H1 (cell line): ENCODE measurements around the gene CEP97. TPM values are rescaled to one million over a fixed set of nuclear protein-coding genes. Genes with fewer than 3 reads are reported as not detected.

Experiments used
- CTCF ChIA-PET: fragments of 300-600 bp; sonication (Branson Sonifier 250); formaldehyde crosslinking; loops from one replicate; lab custom pipeline; 2021; ENCODE audit not compliant: partially characterized antibody; lab: Charles Lee
- POLR2A ChIA-PET: fragments of 300-600 bp; sonication (Branson Sonifier 250); formaldehyde crosslinking; loops from one replicate; lab custom pipeline; 2021; ENCODE audit warnings: inconsistent platforms; ENCODE audit not compliant: partially characterized antibody; lab: Charles Lee
- DNase-seq, 2 experiments: peaks; one replicate each; pipeline versions ENCODE4 v3.0.0 to v3.0.0-alpha.2; 2010 to 2022; ENCODE audit warnings: low spot score in 2 of 2, low read depth in 1 of 2, mixed read lengths in 1 of 2
- FAIRE-seq: peaks from 2 replicates; lab custom pipeline; 2011; peaks lifted over from hg19 to GRCh38; lab: Jason Lieb, UNC
- H2AFZ ChIP-seq: 2 replicates; pipeline ENCODE4 v1.8.1; 2012; ENCODE audit warnings: low read length, inconsistent platforms
- H2AK5ac ChIP-seq: 2 replicates; pipeline ENCODE4 v1.6.1; 2013; ENCODE audit warnings: low read depth, low read length
- H2BK120ac ChIP-seq: replicated peaks from 2 replicates; pipeline ENCODE3; 2013; ENCODE audit warnings: low read depth, low read length, inconsistent platforms
- H2BK12ac ChIP-seq: 2 replicates; pipeline ENCODE4 v1.6.1; 2013; ENCODE audit warnings: low read depth, low read length
- H2BK15ac ChIP-seq: 2 replicates; pipeline ENCODE4 v1.6.1; 2013; ENCODE audit warnings: low read length
- H2BK20ac ChIP-seq: 2 replicates; pipeline ENCODE4 v1.6.1; 2013; ENCODE audit warnings: low read length
- H2BK5ac ChIP-seq: 2 replicates; pipeline ENCODE4 v1.6.1; 2013; ENCODE audit warnings: low read depth, low read length
- H3K14ac ChIP-seq: 2 replicates; pipeline ENCODE4 v1.6.1; 2013; ENCODE audit warnings: inconsistent platforms; ENCODE audit not compliant: insufficient read length
- H3K18ac ChIP-seq: 2 replicates; pipeline ENCODE4 v1.6.1; 2013; ENCODE audit warnings: low read length; ENCODE audit errors: extremely low read depth
- H3K23ac ChIP-seq: 2 replicates; pipeline ENCODE4 v1.6.1; 2013; ENCODE audit warnings: inconsistent platforms; ENCODE audit not compliant: insufficient read length
- H3K23me2 ChIP-seq: 2 replicates; pipeline ENCODE4 v1.6.1; 2013; ENCODE audit warnings: low read depth, low read length
- H3K27ac ChIP-seq: 2 replicates; pipeline ENCODE4 v1.6.1; 2011; ENCODE audit warnings: low read depth, low read length, inconsistent platforms
- H3K27me3 ChIP-seq, 4 experiments: replicated peaks in 1 of 4; 1 replicate in 1 of 4; 2 replicates in 3 of 4; pipeline versions ENCODE4 v1.6.1 to v1.8.1; 2011 to 2013; ENCODE audit warnings: low read length in 3 of 4, mild to moderate bottlenecking in 3 of 4, inconsistent platforms in 2 of 4, mixed read lengths in 2 of 4, moderate library complexity in 1 of 4; ENCODE audit not compliant: control insufficient read depth in 3 of 4, insufficient read depth in 3 of 4; ENCODE audit errors: extremely low read depth in 1 of 4
- H3K36me3 ChIP-seq, 4 experiments: 2 replicates each; pipeline versions ENCODE4 v1.6.1 to v1.8.1; 2011 to 2013; ENCODE audit warnings: mild to moderate bottlenecking in 4 of 4, low read length in 3 of 4, moderate library complexity in 2 of 4, control low read depth in 1 of 4, inconsistent platforms in 1 of 4; ENCODE audit not compliant: insufficient read depth in 4 of 4, control insufficient read depth in 2 of 4
- H3K4ac ChIP-seq: replicated peaks from 2 replicates; pipeline ENCODE3; 2013; ENCODE audit warnings: low read length, low read depth, mixed read lengths, inconsistent platforms; ENCODE audit not compliant: insufficient read length
- H3K4me1 ChIP-seq, 4 experiments: replicated peaks in 1 of 4; 1 replicate in 1 of 4; 2 replicates in 3 of 4; pipeline versions ENCODE4 v1.6.1 to v1.8.1; 2011 to 2013; ENCODE audit warnings: low read length in 3 of 4, inconsistent platforms in 2 of 4, mixed read lengths in 1 of 4; ENCODE audit not compliant: insufficient read depth in 4 of 4, control insufficient read depth in 3 of 4
- H3K4me2 ChIP-seq, 2 experiments: 2 replicates each; pipeline versions ENCODE4 v1.6.1 to v1.8.1; 2011 to 2013; ENCODE audit warnings: low read depth in 2 of 2, low read length in 2 of 2, control low read depth in 1 of 2, inconsistent platforms in 1 of 2, mild to moderate bottlenecking in 1 of 2; ENCODE audit not compliant: insufficient read depth in 1 of 2
- H3K4me3 ChIP-seq, 4 experiments: fragments of 200-600, 300-600 bp in 1 of 4; sonication (generic), shearing (Covaris generic), sonication (Bioruptor Twin) in 1 of 4; 2 replicates each; pipeline versions ENCODE4 v1.5.1 to v1.8.1; 2011 to 2016; ENCODE audit warnings: low read length in 4 of 4, low read depth in 3 of 4, control low read depth in 2 of 4, inconsistent platforms in 2 of 4, mild to moderate bottlenecking in 2 of 4, mixed read lengths in 1 of 4, moderate library complexity in 1 of 4; ENCODE audit not compliant: insufficient read depth in 2 of 4; ENCODE audit errors: extremely low read depth in 1 of 4
- H3K56ac ChIP-seq: replicated peaks from 2 replicates; pipeline ENCODE3; 2013; ENCODE audit warnings: low read depth, mild to moderate bottlenecking, mixed read lengths, low read length, inconsistent platforms; ENCODE audit not compliant: insufficient read length
- H3K79me1 ChIP-seq: 2 replicates; pipeline ENCODE4 v1.6.1; 2013; ENCODE audit warnings: low read depth, low read length, control low read depth
- H3K79me2 ChIP-seq, 2 experiments: 2 replicates each; pipeline versions ENCODE4 v1.6.1 to v1.8.1; 2012 to 2013; ENCODE audit warnings: low read length in 2 of 2, mild to moderate bottlenecking in 2 of 2, inconsistent platforms in 1 of 2; ENCODE audit not compliant: insufficient read depth in 2 of 2, control insufficient read depth in 1 of 2
- H3K9ac ChIP-seq, 4 experiments: replicated peaks in 1 of 4; 1 replicate in 1 of 4; 2 replicates in 3 of 4; pipeline versions ENCODE4 v1.6.1 to v1.8.1; 2011 to 2013; ENCODE audit warnings: low read depth in 3 of 4, low read length in 3 of 4, control low read depth in 2 of 4, mild to moderate bottlenecking in 2 of 4, moderate library complexity in 2 of 4, inconsistent platforms in 1 of 4; ENCODE audit errors: extremely low read depth in 1 of 4
- H3K9me3 ChIP-seq, 2 experiments: 2 replicates each; pipeline versions ENCODE4 v1.6.1 to v1.8.1; 2012 to 2013; ENCODE audit warnings: mild to moderate bottlenecking in 2 of 2, moderate library complexity in 2 of 2, control low read depth in 1 of 2, inconsistent platforms in 1 of 2, low read depth in 1 of 2, low read length in 1 of 2, mixed read lengths in 1 of 2; ENCODE audit not compliant: insufficient read depth in 2 of 2
- H4K20me1 ChIP-seq, 2 experiments: replicated peaks in 1 of 2; 2 replicates each; pipeline versions ENCODE3 to v1.8.1; 2011 to 2013; ENCODE audit warnings: inconsistent platforms in 2 of 2, low read length in 2 of 2, mild to moderate bottlenecking in 1 of 2; ENCODE audit not compliant: insufficient read depth in 2 of 2, control insufficient read depth in 1 of 2
- H4K5ac ChIP-seq: 2 replicates; pipeline ENCODE4 v1.6.1; 2013; ENCODE audit warnings: low read length, low read depth, mixed read lengths, inconsistent platforms; ENCODE audit not compliant: insufficient read length
- H4K8ac ChIP-seq: 2 replicates; pipeline ENCODE4 v1.8.0; 2013; ENCODE audit warnings: mild to moderate bottlenecking, moderate library complexity, low read length, inconsistent platforms; ENCODE audit not compliant: insufficient read depth; ENCODE audit errors: extremely low read depth
- H4K91ac ChIP-seq: replicated peaks from 2 replicates; pipeline ENCODE3; 2013; ENCODE audit warnings: low read length, mixed read lengths, inconsistent platforms; ENCODE audit not compliant: insufficient read length
- ASH2L ChIP-seq: fragments of 200-600, 300-600 bp; sonication (generic); IDR thresholded peaks from one replicate; pipeline ENCODE4 v1.7.1; 2017; ENCODE audit warnings: low read length
- GTF2F1 ChIP-seq: IDR thresholded peaks from 2 replicates; pipeline ENCODE4 v1.6.1; 2012; ENCODE audit warnings: low read depth, low read length, improper control_type of control experiment, borderline replicate concordance
- HDAC6 ChIP-seq: IDR thresholded peaks from one replicate; pipeline ENCODE4 v1.7.1; 2012; ENCODE audit warnings: low read depth, mild to moderate bottlenecking, inconsistent platforms, low read length, moderate library complexity
- MAX ChIP-seq: IDR thresholded peaks from 2 replicates; pipeline ENCODE4 v1.6.1; 2012; ENCODE audit warnings: inconsistent platforms
- RBBP5 ChIP-seq: IDR thresholded peaks from 2 replicates; pipeline ENCODE4 v1.7.1; 2012; ENCODE audit warnings: low read depth, mild to moderate bottlenecking, inconsistent platforms, low read length, moderate library complexity, borderline replicate concordance
- SAP30 ChIP-seq: fragments of 300-600 bp; sonication (generic); IDR thresholded peaks from 2 replicates; pipeline ENCODE4 v1.7.1; 2012; ENCODE audit warnings: low read length, moderate library complexity, mild to moderate bottlenecking, inconsistent platforms; ENCODE audit not compliant: insufficient read depth, insufficient replicate concordance
- SIRT6 ChIP-seq: IDR thresholded peaks from one replicate; pipeline ENCODE4 v1.7.1; 2012; ENCODE audit warnings: low read length, inconsistent platforms
- SP1 ChIP-seq: IDR thresholded peaks from 2 replicates; pipeline ENCODE4 v1.6.1; 2011; ENCODE audit warnings: low read depth, low read length
- SP4 ChIP-seq: IDR thresholded peaks from 2 replicates; pipeline ENCODE4 v1.6.1; 2012; ENCODE audit warnings: low read length, inconsistent platforms
- ZNF274 ChIP-seq: IDR thresholded peaks from 2 replicates; pipeline ENCODE4 v1.7.0; 2012; ENCODE audit warnings: low read length, borderline replicate concordance; ENCODE audit errors: extremely low read depth
- polyA plus RNA-seq, 7 experiments: library from polyadenylated mRNA; depleted of rRNA in 3 of 7; stranded (reverse) in 5 of 7; unstranded in 2 of 7; fragments of >200 nt in 5 of 7; fragments of 200-250 nt in 2 of 7; gene quantifications; 1 replicate in 5 of 7; 2 replicates in 1 of 7; 4 replicates in 1 of 7; pipeline versions ENCODE4 v1.2.1 to v1.2.3, GENCODE V29; 2011 to 2013; ENCODE audit warnings: missing spikeins in 2 of 7, mixed read lengths in 2 of 7
- total RNA-seq: library from RNA; stranded (reverse); fragmentation: NEBNext Ultra II Directional; extraction: Animal tissue kit (Norgen Biotek cat#: 25700); gene quantifications from 2 replicates; pipeline ENCODE4 v1.2.1, GENCODE V29; 2021

CEP97 gene
- total and polyA plus RNA-seq, 2 of the 8 experiments (the other 6 are each of a cell fraction or from before 2014, with no cell fraction given): 1.6 to 13.2 TPM

DNA sequence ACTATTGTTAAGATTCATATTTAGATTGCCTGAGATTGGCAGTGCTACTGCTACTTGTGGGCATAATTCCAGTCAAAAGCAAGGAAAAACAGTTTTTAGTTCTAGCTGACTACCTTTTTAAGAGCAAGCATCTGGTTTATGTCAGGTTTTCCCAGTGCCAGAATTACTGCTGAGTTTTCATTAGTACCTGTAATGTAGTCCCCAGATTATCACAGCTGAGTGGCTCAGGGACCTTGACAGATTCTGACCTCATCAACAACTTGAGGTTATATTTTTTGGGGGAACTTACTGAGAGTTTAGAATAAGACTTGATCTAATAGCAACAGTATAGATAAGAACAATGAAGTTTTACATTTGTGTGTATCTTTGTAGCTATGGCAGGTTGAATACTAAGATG lies 85.6 kb downstream of the CEP97 start:
- H3K4me2 ChIP-seq: no peak overlapping the region
- no peak overlapping the region for H2BK15ac ChIP-seq
- H3K27ac ChIP-seq: no peak overlapping the region
- no peak overlapping the region for H3K18ac ChIP-seq
- H2BK120ac ChIP-seq: no peak overlapping the region
- no peaks in the 10 kb centered on the region for H4K20me1 ChIP-seq
- no peak overlapping the region for H4K8ac ChIP-seq
- CTCF ChIA-PET: interaction anchor here (0.6 to 8.8 kb wide), 17 partner anchors 12 to 734 kb away, joined by 3 to 174 read pairs (median 4); no protein-coding TSS in a partner anchor
- H4K5ac ChIP-seq: no peak overlapping the region
- H3K79me2 ChIP-seq: no peaks in the 10 kb centered on the region
- H3K9me3 ChIP-seq: no peaks in the 10 kb centered on the region
- no peak for FAIRE-seq
- H3K56ac ChIP-seq: no peak overlapping the region
- H4K91ac ChIP-seq: no peak overlapping the region
- H3K23me2 ChIP-seq: no peaks in the 10 kb centered on the region
- TF ChIP-seq HDAC6 (no peak), SAP30 (no peak), SP4 (no peak), SP1 (no peak), MAX (no peak), RBBP5 (no peak), SIRT6 (no peak), GTF2F1 (no peak), ASH2L (no peak), ZNF274 (no peak)
- TF ChIP-seq, all 59 proteins: peak for 0
- no peaks in the 10 kb centered on the region for H3K4me1 ChIP-seq
- no peak overlapping the region for H2BK20ac ChIP-seq
- no peak overlapping the region for H3K4me3 ChIP-seq
- no peak for DNase-seq
- POLR2A ChIA-PET: interaction anchor here (0.8 to 3.4 kb wide), 2 partner anchors 39 to 47 kb away, joined by 5 to 9 read pairs; partner anchors contain the start of gene NFKBIZ
- H2BK12ac ChIP-seq: no peak overlapping the region
- no peaks in the 10 kb centered on the region for H3K27me3 ChIP-seq
- H2AFZ ChIP-seq: no peak overlapping the region
- no peak overlapping the region for H3K23ac ChIP-seq
- no peak overlapping the region for H2BK5ac ChIP-seq
- no peaks in the 10 kb centered on the region; the same call in 1 of the 2 replicates for H3K79me1 ChIP-seq
- no peak overlapping the region for H3K14ac ChIP-seq
- H2AK5ac ChIP-seq: no peak overlapping the region
- no peaks in the 10 kb centered on the region; a peak in 1 of 8 replicates for H3K36me3 ChIP-seq
- H3K4ac ChIP-seq: no peak overlapping the region
- no peak overlapping the region for H3K9ac ChIP-seq
